Retina (tissue), 1 donor: ENCODE data around the gene SLC35G6.
"Not testable (repeated sequence)": the region's sequence is repeated elsewhere in the genome, so short reads cannot be mapped to it uniquely, and the experiment has no call there.

Experiments used
- DNase-seq: peaks from one replicate; pipeline ENCODE4 v3.0.0-alpha.2; 2016

SLC35G6 gene

DNA sequence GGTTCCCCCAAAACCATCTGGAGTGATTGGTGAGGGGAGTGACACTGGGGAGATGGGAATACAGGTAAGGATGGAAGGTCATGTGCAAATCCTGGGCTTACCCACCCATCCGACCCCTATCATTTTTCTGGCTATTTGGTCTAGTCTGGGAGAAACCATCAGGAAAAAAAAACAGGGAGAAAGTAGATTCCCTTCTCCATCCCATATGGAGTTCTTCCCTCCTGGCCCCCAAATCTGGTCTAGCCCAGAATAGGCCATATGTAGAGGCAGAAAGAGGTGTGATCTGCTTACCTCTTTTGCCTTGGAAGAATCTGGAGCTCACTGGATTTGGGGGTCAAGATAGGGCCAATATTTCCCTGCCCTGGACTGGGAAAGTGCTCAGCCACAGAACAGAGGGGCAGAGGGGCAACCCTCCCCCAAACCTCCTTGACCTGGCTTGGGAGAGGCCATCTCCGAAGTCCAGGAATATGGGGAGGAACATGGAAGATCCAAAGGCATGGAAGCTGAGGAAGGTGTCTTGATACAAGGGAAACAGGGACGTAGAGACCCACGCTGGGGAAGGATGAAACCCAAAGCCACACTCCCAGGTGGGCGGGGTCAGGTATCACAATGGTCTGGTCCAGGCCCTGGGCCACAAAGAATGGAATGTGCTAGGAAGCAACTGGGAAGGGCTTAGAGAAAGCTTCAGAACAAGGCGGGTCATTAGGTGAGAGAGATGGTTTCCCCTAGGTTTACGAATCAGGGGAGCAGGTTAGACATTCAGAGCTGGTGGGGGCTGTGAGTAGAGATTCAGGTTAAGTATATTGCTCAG lies 20.2 kb upstream of the SLC35G6 start:
- DNase-seq = no peak

DNA sequence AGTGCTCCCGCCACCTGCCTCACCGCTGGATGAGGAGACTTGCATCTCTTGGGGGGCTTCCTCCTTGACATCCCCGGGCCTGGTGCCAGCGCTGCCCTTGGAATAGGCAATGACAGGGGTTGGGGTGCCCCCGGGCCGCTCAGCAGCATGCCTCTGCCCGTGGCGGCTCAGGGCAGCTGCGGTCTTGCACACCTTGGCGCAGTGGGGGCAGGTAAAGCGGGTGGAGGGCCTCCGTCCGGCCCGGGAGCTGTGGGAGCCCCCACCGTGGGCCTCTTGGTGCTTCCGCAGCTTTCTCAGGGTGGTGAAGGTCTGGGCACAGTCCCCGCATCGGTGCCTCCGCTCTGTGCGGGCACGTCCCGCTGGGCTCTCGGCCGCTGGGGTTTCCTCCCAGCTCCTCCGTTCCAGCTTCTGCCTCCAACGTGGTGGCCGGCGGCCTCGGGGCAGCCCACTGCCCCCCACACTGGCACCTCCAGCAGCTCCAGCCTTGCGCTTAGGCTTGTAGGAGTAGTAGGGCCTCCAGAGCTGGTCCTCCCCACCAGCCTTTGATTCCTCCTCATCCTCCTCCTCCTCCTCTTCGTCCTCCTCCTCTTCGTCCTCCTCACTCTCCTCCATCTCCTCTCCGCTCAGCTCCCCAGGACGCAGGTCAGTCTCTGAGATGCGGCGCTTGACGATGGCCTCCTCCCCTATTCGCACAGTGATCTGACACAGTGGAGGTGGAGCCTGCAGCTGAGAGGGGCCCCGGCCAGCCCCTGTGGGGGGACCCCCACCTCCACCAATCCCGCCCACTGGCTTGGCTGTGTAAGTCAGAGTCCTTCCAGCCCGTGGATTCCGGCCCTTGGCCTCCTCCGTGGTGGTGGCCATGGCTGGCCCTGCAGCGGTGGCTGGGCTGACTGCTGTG lies 18.5 kb upstream of the SLC35G6 start:
- no peak for DNase-seq

DNA sequence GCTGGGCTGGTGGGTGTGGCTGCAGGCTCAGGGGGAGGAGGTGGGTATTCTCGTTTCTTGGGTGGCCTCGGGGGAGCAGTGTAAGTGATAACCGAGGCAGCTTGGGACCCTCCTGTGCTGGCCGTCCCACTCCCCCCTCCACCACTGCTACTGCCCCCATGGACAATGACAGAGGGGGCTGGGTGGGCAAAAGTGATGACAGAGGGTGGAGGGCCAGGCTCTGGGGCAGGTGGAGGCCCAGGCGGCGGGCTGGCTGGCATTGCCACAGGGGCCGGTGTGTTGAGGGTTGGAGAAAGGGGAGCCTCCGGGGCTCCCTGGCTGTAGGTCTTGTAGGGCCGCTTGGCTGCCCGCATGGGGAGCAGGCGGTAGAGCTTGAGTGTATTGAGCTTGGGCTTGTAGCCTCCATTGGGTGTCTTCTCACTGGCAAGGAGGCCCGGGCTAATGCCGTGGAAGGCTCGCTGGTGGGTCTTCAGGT lies 17.8 kb upstream of the SLC35G6 start:
- no peak for DNase-seq

DNA sequence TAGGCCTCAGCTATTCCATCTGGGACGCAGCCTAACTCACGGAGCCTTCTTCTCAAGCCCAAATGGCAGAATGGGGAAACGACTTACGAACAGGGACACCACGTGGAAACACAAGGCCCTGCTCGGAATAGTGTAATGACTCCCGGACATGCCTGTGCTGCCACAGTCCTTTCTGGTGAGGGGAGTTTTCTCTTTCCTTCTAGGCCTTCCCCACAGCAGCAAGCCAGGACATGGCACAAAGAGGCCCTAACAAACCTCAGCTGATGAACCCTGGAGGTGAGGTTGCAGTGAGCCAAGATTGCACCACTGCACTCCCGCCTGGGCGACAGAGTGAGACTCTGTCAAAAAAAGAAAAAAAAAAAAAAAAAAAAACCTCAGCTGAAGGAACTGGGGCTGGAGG lies 17.2 kb upstream of the SLC35G6 start:
- DNase-seq = no peak

DNA sequence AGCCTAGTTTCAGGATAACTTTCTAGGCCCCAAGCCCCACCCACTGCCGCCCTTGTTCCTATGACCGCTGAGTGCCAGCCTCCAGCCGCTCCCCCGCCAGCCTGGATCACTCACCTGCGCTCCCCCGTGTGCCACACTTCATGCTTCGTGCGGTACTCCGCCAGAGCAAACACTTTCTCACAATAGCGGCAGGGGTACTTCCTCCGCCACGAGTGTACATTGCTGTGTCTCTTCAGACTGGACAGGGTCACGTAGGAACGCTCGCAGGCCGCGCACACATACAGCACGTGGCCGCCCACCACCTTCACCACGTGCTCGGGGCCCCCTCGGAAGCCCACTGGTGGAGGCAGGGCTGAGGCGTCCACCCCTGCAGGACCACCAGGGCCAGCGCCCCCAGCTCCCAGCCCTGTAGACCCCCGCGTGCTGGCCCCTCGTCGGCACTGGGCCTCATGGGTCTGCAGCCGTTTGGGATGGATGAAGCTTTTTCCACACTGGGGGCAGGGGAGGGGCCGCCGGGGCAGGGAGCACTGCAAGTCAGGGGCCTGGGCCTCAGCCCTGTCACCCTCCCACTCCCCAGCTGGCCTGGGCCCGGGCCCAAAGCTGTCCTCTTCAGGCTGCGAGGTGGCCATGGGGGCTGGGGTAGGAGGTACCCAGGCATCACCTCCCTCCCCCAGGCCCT lies 15.5 kb upstream of the SLC35G6 start:
- no peak for DNase-seq

- no peak for DNase-seq
Observed at GRCh38 chr17:7466318-7466638, 15.0 kb upstream of the SLC35G6 start.

- DNase-seq = no peak
Observed at GRCh38 chr17:7466639-7467341, 14.5 kb upstream of the SLC35G6 start.

GRCh38 chr17:7467498-7467897 lies 13.7 kb upstream of the SLC35G6 start:
- DNase-seq = no peak

DNA sequence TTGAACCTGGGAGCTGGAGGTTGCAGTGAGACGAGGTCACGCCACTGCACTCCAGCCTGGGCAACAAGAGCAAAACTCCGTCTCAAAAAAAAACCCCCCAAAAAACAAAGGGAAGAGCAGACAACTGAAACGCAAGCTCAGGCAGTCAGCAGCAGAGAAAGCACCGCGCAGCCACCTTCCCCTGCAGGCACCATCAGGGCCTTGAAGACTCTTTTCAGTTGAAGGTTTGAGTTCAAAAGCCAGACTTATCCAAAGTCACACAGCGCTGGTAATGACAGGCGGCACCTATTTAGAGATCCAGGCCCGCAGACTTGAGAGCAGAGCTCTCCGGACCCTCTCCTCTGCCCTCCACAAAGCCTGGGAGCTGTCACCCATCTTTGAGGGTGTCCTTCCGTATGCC lies 13.0 kb upstream of the SLC35G6 start:
- no peak for DNase-seq

DNA sequence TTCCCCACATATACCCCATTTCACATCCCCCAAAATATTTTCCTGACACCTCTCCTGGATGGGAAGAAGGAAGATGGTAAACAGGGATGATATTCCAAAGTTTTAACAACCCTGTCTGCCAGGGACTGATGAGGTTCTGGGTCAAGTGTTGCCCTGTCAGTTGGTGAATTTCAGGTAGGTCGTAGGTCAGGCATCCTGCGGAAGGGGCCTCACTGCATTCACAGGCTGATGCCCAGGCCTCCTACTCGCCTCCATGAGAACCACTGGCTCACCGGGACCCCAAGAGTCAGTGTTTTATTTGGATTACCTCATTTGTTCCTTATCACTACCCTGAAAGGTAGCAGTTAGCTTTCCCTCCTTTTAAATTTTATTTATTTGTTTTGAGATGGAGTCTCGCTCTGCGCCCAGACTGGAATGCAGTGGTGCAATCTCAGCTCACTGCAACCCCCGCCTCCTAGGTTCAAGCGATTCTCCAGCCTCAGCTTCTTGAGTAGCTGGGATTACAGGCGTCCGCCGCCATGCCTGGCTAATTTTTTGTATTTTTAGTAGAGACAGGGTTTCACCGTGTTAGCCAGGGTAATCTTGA lies 12.3 kb upstream of the SLC35G6 start:
- no peak for DNase-seq

GRCh38 chr17:7469843-7470242 lies 11.4 kb upstream of the SLC35G6 start:
- DNase-seq = not testable (repeated sequence)

DNA sequence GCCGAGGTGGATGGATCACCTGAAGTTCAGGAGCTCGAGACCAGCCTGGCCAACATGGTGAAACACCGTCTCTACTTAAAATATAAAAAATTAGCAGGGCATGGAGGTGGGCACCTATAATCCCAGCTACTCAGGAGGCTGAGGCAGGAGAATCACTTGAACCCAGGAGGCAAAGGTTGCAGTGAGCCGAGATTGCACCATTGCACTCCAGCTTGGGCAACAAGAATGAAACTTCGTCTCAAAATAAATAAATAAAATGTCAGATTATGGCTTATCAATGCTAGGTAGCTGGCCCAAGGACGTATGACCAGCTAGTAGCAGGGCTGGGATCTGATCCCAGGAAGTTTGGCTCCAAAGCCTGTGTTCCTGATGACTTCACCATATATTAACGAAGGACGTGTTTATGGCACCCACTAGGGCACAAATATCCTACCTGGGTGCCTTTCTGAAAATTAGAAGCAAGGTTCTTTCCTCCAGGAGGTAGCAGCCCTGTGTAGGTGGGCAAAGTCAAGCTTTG lies 10.7 kb upstream of the SLC35G6 start:
- DNase-seq = not testable (repeated sequence)

GRCh38 chr17:7471729-7472128 lies 9.5 kb upstream of the SLC35G6 start:
- no peak for DNase-seq

GRCh38 chr17:7474767-7475166 lies 6.5 kb upstream of the SLC35G6 start:
- not testable (repeated sequence) for DNase-seq

DNA sequence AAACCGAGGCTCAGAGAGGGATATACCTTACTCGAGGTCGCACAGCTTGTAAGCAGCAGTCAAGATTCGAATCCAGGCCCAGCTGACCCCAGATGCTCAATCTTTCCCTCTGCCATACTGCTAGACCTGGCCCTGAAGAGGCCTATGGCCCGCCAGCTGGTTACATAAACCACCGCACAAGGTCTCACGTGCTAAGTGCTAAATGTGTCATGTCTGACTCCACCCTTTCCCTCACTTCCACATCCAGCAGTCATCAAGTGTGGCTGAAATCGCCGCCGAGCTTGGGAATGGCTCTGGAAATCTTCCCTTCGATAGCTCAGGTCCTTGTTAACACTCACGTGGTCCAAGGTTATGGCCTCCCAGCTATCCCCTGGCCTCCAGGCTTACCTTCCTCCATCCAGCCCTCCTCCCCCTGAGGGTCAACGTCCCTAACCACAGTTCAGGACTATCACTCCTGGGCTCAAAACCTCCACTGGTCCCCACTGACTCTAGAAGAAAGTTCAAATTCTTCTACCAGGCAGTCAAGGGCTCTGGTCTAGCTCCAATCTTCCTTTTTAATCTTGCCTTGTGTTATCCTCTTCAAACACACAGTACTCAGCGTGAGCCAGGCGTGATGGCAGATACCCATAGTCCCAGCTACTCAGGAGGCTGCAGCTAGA lies 5.4 kb upstream of the SLC35G6 start:
- no peak for DNase-seq

- no peak for DNase-seq
Observed at GRCh38 chr17:7476494-7476893, 4.8 kb upstream of the SLC35G6 start.

GRCh38 chr17:7476951-7477350 lies 4.3 kb upstream of the SLC35G6 start:
- DNase-seq = no peak

- peak; percentile 79 for DNase-seq
Observed at GRCh38 chr17:7477392-7478275, 3.6 kb upstream of the SLC35G6 start.

GRCh38 chr17:7478276-7479212 lies 2.7 kb upstream of the SLC35G6 start:
- peak; percentile 78 for DNase-seq
